CD4-positive, alpha-beta T cell treated with Interleukin-1 beta for 1 hour (primary cell): ENCODE results near the gene ZEB1.

ENCODE experiments used
- DNase-seq, 2 donors: peaks; one replicate each; pipeline ENCODE4 v3.0.0-alpha.2; 2020 to 2022

Gene ZEB1

GRCh38 chr10:31318854-31319601 lies at the start of gene ZEB1:
TSS of gene ZEB1 (plus strand) at chr10:31319216. CDS start at chr10:31319235, 19 bp downstream.
- peak; percentile 92 to 93 for DNase-seq

GRCh38 chr10:31270954-31271353 lies 48.1 kb upstream of the ZEB1 start:
- DNase-seq = no peak

- DNase-seq = no peak
Measured at GRCh38 chr10:31272841-31273240, 46.2 kb upstream of the ZEB1 start.

- DNase-seq = no peak
Measured at GRCh38 chr10:31273789-31274188, 45.2 kb upstream of the ZEB1 start.

GRCh38 chr10:31274310-31274709 lies 44.7 kb upstream of the ZEB1 start:
- DNase-seq = no peak

GRCh38 chr10:31278279-31278941 lies 40.6 kb upstream of the ZEB1 start:
- DNase-seq = no peak

- no peak for DNase-seq
Measured at GRCh38 chr10:31280972-31281371, 38.0 kb upstream of the ZEB1 start.

GRCh38 chr10:31288001-31288400 lies 31.0 kb upstream of the ZEB1 start:
- no peak for DNase-seq

DNA sequence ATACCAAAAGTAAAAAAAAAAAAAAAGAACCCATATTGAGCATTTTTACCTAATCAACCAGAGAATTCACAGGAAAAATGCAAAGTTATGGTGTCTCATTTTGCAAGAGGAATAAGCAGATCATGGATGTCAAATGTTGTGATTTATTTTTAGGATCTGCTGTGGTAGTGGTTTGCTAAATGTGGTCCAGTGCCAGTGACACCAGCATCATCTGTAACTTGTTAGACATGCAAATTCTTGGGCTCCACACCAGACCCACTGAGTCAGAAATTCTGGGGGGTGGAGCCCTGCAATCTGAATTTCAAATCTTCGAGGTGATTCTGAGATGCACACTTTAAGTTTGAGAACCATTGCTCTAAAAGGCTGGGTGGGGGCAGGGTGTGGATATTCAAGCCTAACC lies 30.1 kb upstream of the ZEB1 start:
- no peak for DNase-seq

- DNase-seq = no peak
Measured at GRCh38 chr10:31290386-31290785, 28.6 kb upstream of the ZEB1 start.

DNA sequence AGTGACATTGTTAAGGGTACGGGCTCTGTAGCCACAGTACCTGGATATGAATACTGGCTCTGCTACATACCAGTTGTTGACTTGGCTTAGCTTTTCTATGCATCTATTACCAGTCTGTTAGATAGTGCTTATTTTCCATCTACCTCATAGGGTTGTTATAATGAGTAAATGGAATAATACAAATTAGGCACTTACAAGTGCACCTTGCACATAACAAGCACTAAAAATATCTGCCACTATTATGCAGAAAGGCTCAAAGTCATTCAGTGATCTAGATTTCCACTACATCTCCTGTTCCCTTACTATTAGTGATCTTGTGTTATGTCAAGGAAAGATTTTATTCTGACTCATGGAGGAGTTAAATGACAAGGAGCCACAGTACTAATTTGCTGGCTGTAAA lies 27.9 kb upstream of the ZEB1 start:
- no peak for DNase-seq

DNA sequence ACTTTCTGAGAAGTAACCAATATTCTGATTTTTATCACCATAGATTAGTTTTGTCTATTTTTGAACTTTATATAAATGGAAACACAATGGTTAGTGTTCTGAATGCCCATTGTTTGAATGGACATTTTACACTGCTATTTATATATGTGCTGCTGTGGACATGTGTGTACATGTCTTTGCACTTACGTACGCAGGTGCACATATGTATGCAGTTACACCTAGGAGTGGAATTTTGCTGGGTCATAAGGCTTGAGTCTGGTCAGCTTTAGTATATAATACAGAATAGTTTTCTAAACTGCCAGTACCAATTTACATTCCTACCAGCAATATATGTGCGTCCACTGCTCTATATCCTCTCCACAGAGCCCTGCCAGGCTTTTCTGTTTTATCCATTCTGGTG lies 24.5 kb upstream of the ZEB1 start:
- DNase-seq = no peak

DNA sequence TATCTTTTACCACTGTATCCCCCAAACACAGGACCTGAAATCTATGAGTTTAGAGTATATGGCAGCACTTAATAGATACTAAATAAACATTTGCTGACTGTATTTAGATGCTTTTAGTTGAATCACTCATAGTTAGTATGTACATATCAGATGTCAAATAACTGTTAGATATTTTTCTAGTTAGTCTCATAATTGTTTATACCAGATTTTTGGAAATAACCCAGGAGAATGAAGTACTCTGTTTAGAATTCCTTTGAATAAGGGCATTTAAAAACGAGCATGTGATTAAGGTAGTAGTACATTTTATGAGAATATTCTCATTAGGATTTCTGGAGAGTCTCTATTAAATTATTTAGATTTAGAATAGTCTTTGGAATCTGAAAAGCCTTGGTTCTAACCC lies 22.3 kb upstream of the ZEB1 start:
- DNase-seq = no peak

- no peak for DNase-seq
Measured at GRCh38 chr10:31299119-31299518, 19.9 kb upstream of the ZEB1 start.

GRCh38 chr10:31303212-31303611 lies 15.8 kb upstream of the ZEB1 start:
- DNase-seq = no peak

- DNase-seq = no peak
Measured at GRCh38 chr10:31304291-31304970, 14.6 kb upstream of the ZEB1 start.

DNA sequence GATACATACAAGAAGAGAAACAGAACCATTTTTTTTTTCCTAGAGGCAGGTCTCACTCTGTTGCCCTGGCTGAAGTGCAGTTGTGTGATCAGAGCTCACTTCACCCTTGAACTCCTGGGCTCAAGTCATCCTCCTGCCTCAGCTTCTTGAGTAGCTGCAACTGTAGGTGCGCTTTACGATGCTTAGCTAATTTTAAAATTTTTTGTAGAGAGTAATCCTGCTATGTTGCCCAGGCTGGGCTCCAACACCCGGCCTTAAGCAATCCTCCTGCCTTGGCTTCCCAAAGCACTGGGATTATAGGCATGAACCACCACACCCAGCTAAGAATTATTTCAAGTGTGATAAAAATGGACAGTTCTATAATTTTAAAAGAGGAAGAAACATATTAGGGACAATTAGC lies 5.6 kb upstream of the ZEB1 start:
- no peak for DNase-seq

GRCh38 chr10:31314256-31315150 lies 4.5 kb upstream of the ZEB1 start:
- no peak for DNase-seq

DNA sequence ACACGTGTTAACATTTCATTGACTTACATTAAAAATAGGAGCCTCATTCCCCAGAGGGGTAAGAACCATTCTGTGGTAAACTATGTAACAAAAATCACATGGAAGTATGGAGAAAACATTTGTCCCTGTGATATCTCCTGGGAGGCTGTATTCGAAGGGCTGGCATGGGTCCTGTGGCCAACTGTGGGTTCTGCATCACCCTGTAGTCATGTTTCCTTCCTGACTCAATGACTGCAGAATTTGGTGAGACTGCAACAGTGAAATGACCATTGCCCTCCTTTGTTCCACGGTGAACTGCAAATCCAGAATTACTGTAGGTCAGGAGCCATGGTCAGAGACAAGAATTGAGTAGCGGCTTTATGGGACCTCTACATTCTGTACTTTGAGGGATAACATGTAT lies 3.6 kb upstream of the ZEB1 start:
- no peak for DNase-seq

DNA sequence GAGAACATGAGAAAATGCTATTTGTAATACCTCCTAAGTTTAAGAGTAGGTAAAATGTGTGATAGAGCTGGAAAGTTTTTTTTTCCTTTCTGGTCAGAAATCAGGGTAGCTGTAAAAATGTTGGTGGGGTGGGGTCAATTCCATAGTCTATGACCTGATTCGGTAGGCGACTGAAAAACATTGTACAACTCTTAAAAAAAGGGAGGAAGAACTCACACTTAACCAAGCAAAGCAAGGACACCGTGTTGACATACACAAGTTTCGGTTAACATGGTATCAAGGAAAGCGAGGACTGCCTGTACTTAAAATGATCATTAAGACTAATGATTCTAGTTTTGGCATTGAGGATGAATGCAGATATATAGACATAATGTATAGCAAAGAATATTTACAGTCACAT lies 1.8 kb upstream of the ZEB1 start:
- DNase-seq = no peak

- DNase-seq = no peak
Measured at GRCh38 chr10:31317652-31318381, 1.2 kb upstream of the ZEB1 start.

DNA sequence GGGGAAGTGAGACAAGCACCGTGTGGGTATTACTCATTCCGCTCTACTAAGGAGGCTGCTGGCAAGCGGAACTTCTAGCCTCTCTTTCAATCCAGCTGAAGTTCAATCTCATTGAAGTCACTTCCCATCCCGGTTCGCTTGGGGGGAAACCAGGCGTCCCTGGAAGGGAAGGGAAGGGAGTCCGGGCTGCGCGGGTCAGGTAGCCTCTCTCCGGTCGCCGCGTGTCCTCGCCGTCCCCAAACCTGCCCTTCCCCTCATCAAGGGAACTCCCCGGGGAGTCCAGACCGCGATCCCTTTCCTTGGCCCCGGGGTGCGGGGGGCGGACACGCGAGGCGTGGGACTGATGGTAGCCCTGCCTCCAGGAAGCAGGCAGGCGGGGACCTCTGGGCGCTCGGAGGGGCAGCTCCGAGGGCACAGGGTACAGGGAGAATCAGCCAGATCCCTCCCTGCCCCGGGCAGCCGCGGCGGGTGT lies 598 bp upstream of the ZEB1 start:
- peak; percentile 74 to 83 for DNase-seq
